Small intestine (tissue), 7 donors: ENCODE data around the gene PLSCR5. TPM values are rescaled to one million over a fixed set of nuclear protein-coding genes. Genes with fewer than 3 reads are reported as not detected.

Experiments
- DNase-seq, 2 donors: peaks; one replicate each; pipeline versions ENCODE4 v3.0.0 to v3.0.0-alpha.2; 2013
- FAIRE-seq: peaks from 2 replicates; lab custom pipeline; 2012; peaks lifted over from hg19 to GRCh38; lab: Jason Lieb, UNC
- H3K27ac ChIP-seq, 3 donors: one replicate each; pipeline ENCODE4 v1.5.1; 2013; ENCODE audit warnings: low read length in 2 of 3, mild to moderate bottlenecking in 2 of 3, control low read depth in 1 of 3, inconsistent platforms in 1 of 3, low read depth in 1 of 3, moderate library complexity in 1 of 3
- H3K27me3 ChIP-seq, 3 donors: one replicate each; pipeline ENCODE4 v1.6.1; 2013; ENCODE audit warnings: low read length in 3 of 3, inconsistent platforms in 1 of 3; ENCODE audit not compliant: control insufficient read depth in 3 of 3, insufficient read depth in 3 of 3
- H3K36me3 ChIP-seq, 3 donors: one replicate each; pipeline ENCODE4 v1.6.1; 2013; ENCODE audit warnings: low read length in 3 of 3, inconsistent platforms in 1 of 3, low read depth in 1 of 3, mild to moderate bottlenecking in 1 of 3, moderate library complexity in 1 of 3; ENCODE audit not compliant: control insufficient read depth in 3 of 3, insufficient read depth in 2 of 3
- H3K4me1 ChIP-seq, 3 donors: one replicate each; pipeline ENCODE4 v1.6.1; 2013; ENCODE audit warnings: low read length in 2 of 3, inconsistent platforms in 1 of 3, low read depth in 1 of 3, mild to moderate bottlenecking in 1 of 3, moderate library complexity in 1 of 3; ENCODE audit not compliant: control insufficient read depth in 3 of 3, insufficient read depth in 2 of 3
- H3K4me3 ChIP-seq, 3 donors: one replicate each; pipeline ENCODE4 v1.5.1; 2013; ENCODE audit warnings: low read length in 3 of 3, control low read depth in 1 of 3, inconsistent platforms in 1 of 3, low read depth in 1 of 3, mild to moderate bottlenecking in 1 of 3, moderate library complexity in 1 of 3
- H3K9me3 ChIP-seq, 2 donors: one replicate each; pipeline ENCODE4 v1.6.1; 2013; ENCODE audit warnings: low read depth in 1 of 2, low read length in 1 of 2; ENCODE audit not compliant: control insufficient read depth in 2 of 2, insufficient read depth in 1 of 2
- WGBS, 3 donors: extraction: QIAGEN DNeasy Blood & Tissue Kit; methylation state at CpG; one replicate each; pipeline ENCODE4 v1.1.7; 2013; 5-methylcytosine and 5-hydroxymethylcytosine counted together
- polyA plus RNA-seq, 4 donors: library from polyadenylated mRNA; stranded (reverse) in 3 of 4; unstranded in 1 of 4; fragments of 200-250 nt in 3 of 4; fragments of 120-200 nt in 1 of 4; gene quantifications; one replicate each; pipeline versions ENCODE4 v1.2.1 to v1.2.3, GENCODE V29; 2013
- donor health status: healthy with polysubstance abuse.
- donor health status: control.
- donor health status: control.
- donor health status: Bipolar disorder and iron deficiency.
- donor health status: healthy.

Gene PLSCR5
- polyA plus RNA-seq, 4 donors, result not detected

DNA sequence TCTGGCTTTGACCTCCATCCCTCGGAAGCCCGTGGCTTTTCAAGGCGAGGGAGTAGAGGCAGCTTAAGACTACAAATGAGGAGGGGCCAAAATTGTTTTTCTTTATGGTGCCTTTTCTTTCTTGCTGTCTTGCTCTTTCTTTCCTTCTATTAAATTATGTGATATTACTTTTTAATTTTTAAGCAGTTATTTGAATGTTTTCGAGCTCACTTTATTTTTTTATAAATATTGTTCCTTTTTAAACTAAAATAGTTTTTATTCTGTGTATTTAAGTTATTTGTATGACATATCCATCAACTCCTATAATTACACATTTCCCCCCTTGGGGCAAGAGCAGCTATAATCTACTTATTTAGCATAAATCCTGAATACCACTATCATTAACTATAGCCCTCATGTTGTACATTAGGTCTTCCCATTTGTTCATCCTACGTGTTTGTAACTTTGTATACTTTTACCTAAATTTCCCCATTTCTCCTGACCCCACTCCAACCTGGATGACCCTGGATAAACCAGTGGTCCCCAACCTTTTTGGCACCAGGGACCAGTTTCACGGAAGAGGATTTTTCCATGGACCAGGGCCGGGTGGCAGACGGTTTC lies 60.1 kb downstream of the PLSCR5 start:
- Histone ChIP-seq H3K27ac (peak overlapping the region; percentile 87 to 99 (median 99)), H3K36me3 (no peaks in the 10 kb centered on the region), H3K27me3 (no peaks in the 10 kb centered on the region), H3K4me3 (peak overlapping the region; percentile 66 to 94 (median 86)), H3K4me1 (peaks cover 3 to 11% (median 8%) of the 10 kb centered on the region in 3 donors), H3K9me3 (no peaks in the 10 kb centered on the region)
- FAIRE-seq (no peak), DNase-seq (no peak)
- WGBS, 3 donors, result 49 to 51% (median 51%) methylated on average over 8 of the region's 8 CpGs

DNA sequence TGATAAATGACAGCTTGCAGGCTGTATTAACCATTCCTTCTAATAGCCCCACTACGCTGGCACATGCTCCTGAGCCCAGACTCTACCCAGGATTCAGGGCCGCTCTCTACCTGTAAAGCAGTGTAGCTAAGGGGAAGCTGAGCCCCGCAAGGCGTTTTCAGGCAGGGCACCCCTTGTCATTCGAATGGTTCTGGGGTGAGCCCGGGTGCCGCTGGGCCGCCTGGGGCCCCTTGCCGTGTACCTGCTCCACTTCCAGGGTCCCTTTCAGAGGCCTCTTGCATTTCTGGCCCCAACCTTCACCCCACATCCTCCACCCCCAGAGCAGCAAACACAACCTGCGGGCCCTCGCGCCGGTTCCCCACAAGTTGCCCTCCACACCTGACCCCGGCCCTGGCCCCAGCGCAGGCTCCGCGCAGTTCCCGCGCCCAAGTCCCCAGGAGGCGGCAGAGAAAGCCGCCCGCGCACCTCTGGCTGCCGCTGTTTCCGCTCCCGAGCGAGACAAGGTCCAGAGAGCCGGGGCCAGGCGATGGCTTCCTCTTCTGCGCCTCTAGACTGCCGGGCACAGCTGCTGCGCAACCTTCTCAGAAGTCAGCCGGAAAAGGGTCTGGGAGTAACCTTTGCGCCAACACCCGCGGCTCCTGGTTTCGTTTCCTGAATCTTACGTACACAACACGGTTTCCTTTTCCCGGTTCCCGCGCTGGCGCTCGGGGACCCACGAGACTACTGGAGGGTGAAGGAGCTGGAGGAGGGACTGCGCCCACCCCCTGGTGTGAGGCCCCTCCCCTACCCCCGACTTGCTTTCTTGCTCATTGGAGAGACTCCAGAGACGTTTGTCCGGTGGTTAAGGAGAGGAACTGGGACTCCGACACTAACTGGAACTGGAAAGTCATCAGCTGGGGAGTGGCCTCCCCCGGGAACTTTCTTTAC lies 60.9 kb downstream of the PLSCR5 start, which contains the start of gene PLSCR1:
Gene PLSCR1, minus strand, starts transcription at position 606 of the 927 bp plus-strand sequence. CDS start 8,055 bp downstream, outside the sequence.
- H3K27me3 ChIP-seq, result no peaks in the 10 kb centered on the region
- WGBS, 3 donors, result 0 to 1% (median 0%) methylated on average over 50 to 51 of the region's 51 CpGs
- DNase-seq, result peak; percentile 96 to 97
- peaks cover 4 to 11% (median 10%) of the 10 kb centered on the region in 3 donors for H3K4me1 ChIP-seq
- H3K4me3 ChIP-seq, result peak within 1 kb of the TSS; percentile 66 to 94 (median 86)
- H3K27ac ChIP-seq, result peak within 1 kb of the TSS; percentile 87 to 99 (median 99)
- H3K9me3 ChIP-seq, result peaks cover 0 to under 1% of the 10 kb centered on the region in 2 donors
- peaks cover 0 to under 1% (median 0%) of the 10 kb centered on the region in 3 donors for H3K36me3 ChIP-seq
- no peak for FAIRE-seq

GRCh38 chr3:146543461-146544001 lies 61.6 kb downstream of the PLSCR5 start:
- FAIRE-seq (no peak), DNase-seq (peak; percentile 42 to 65)
- 3 to 11% (median 4%) methylated on average over 10 of the region's 10 CpGs for WGBS, 3 donors
- Histone ChIP-seq H3K36me3 (peaks cover 0 to 6% (median 0%) of the 10 kb centered on the region in 3 donors), H3K27ac (peak overlapping the region; percentile 87 to 99 (median 99)), H3K4me1 (peaks cover 5 to 14% (median 13%) of the 10 kb centered on the region in 3 donors), H3K9me3 (peaks cover 0 to 3% of the 10 kb centered on the region in 2 donors), H3K4me3 (peak overlapping the region; percentile 66 to 94 (median 86)), H3K27me3 (no peaks in the 10 kb centered on the region)

- peak overlapping the region; percentile 66 to 94 (median 86) for H3K4me3 ChIP-seq
- H3K4me1 ChIP-seq, result peaks cover 5 to 14% (median 13%) of the 10 kb centered on the region in 3 donors
- H3K27ac ChIP-seq, result peak overlapping the region; percentile 27 to 99 (median 99)
- no peak for FAIRE-seq
- no peak for DNase-seq
- no peaks in the 10 kb centered on the region for H3K27me3 ChIP-seq
- peaks cover 0 to 6% (median 0%) of the 10 kb centered on the region in 3 donors for H3K36me3 ChIP-seq
- peaks cover 0 to 3% of the 10 kb centered on the region in 2 donors for H3K9me3 ChIP-seq
- 9 to 33% (median 11%) methylated on average over 2 of the region's 2 CpGs for WGBS, 3 donors
Observed at GRCh38 chr3:146542978-146543377, 62.2 kb downstream of the PLSCR5 start.

DNA sequence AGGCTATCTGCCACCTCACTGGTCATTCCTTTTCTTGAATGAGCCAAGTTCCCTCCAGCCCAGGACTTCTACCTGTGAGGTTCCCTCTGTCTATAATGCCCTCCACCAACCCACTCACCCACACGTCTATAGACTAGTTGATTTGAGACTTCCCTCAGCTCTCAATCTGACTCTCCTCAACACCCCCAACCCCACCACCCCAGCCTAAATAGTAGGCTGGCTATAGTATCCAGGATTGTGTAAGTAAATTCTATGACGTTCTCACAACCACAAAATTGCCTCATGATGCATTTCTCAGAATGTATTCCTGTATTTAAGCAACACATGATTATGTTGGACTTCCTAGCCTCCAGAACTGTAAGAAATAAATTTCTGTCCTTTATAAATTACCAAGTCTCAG lies 63.0 kb downstream of the PLSCR5 start:
- H3K36me3 ChIP-seq, result peaks cover 0 to 11% (median 2%) of the 10 kb centered on the region in 3 donors
- H3K4me1 ChIP-seq, result peaks cover 5 to 17% (median 15%) of the 10 kb centered on the region in 3 donors
- WGBS, 3 donors, result 20 to 27% (median 26%) methylated on average over 2 of the region's 2 CpGs
- H3K27me3 ChIP-seq, result no peaks in the 10 kb centered on the region
- DNase-seq (peak in 1 of 2 donors; percentile 32), FAIRE-seq (no peak)
- H3K27ac ChIP-seq, result peak overlapping the region in 2 of 3 donors; percentile 44 to 87
- peak overlapping the region in 2 of 3 donors; percentile 10 to 22 for H3K4me3 ChIP-seq
- H3K9me3 ChIP-seq, result peaks cover 0 to 3% of the 10 kb centered on the region in 2 donors

GRCh38 chr3:146540978-146541377 lies 64.2 kb downstream of the PLSCR5 start:
- Histone ChIP-seq H3K36me3 (peaks cover 0 to 11% (median 2%) of the 10 kb centered on the region in 3 donors), H3K27me3 (no peaks in the 10 kb centered on the region), H3K27ac (peak overlapping the region in 1 of 3 donors; percentile 7), H3K9me3 (peaks cover 0 to 3% of the 10 kb centered on the region in 2 donors), H3K4me3 (no peak overlapping the region), H3K4me1 (peaks cover 7 to 22% (median 20%) of the 10 kb centered on the region in 3 donors)
- WGBS, 3 donors, result 31 to 43% (median 41%) methylated on average over 1 of the region's 1 CpG
- FAIRE-seq (no peak), DNase-seq (no peak)

GRCh38 chr3:146540236-146540635 lies 64.9 kb downstream of the PLSCR5 start:
- FAIRE-seq (no peak), DNase-seq (no peak)
- H3K27me3 ChIP-seq, result no peaks in the 10 kb centered on the region
- peaks cover 0 to 3% of the 10 kb centered on the region in 2 donors for H3K9me3 ChIP-seq
- peaks cover 7 to 22% (median 20%) of the 10 kb centered on the region in 3 donors for H3K4me1 ChIP-seq
- 13 to 32% (median 19%) methylated on average over 1 of the region's 1 CpG for WGBS, 3 donors
- H3K27ac ChIP-seq, result no peak overlapping the region
- no peak overlapping the region for H3K4me3 ChIP-seq
- peaks cover 0 to 11% (median 2%) of the 10 kb centered on the region in 3 donors for H3K36me3 ChIP-seq
